Keratinocyte (primary cell): ENCODE results near the gene GSC2. TPM values are rescaled to one million over a fixed set of nuclear protein-coding genes. Genes with fewer than 3 reads are reported as not detected.

ENCODE experiments used
- DNase-seq: peaks from one replicate; pipeline ENCODE4 v3.0.0-alpha.2; 2011; ENCODE audit warnings: low read depth, missing footprints, low spot score
- FAIRE-seq: peaks from 2 replicates; lab custom pipeline; 2011; peaks lifted over from hg19 to GRCh38; lab: Jason Lieb, UNC
- H2AFZ ChIP-seq: 2 replicates; pipeline ENCODE4 v1.6.0; 2012; ENCODE audit warnings: low read length, control low read depth, inconsistent platforms; ENCODE audit not compliant: control insufficient read depth
- H3K27ac ChIP-seq: 2 replicates; pipeline ENCODE4 v1.5.1; 2011; ENCODE audit warnings: low read length; ENCODE audit not compliant: control insufficient read depth, insufficient read depth
- H3K27me3 ChIP-seq: 3 replicates; pipeline ENCODE4 v1.6.0; 2011; ENCODE audit warnings: low read length; ENCODE audit not compliant: control insufficient read depth, insufficient read depth; ENCODE audit errors: extremely low read depth
- H3K36me3 ChIP-seq, 2 experiments: 2 replicates in 1 of 2; 3 replicates in 1 of 2; pipeline ENCODE4 v1.5.1; 2011; ENCODE audit warnings: low read length in 2 of 2, mild to moderate bottlenecking in 1 of 2; ENCODE audit not compliant: control insufficient read depth in 2 of 2, insufficient read depth in 2 of 2; ENCODE audit errors: extremely low read depth in 1 of 2
- H3K4me1 ChIP-seq: 3 replicates; pipeline ENCODE4 v1.5.1; 2011; ENCODE audit warnings: low read length; ENCODE audit not compliant: control insufficient read depth, insufficient read depth; ENCODE audit errors: extremely low read depth
- H3K4me2 ChIP-seq: 3 replicates; pipeline ENCODE4 v1.6.0; 2011; ENCODE audit warnings: low read depth, low read length; ENCODE audit not compliant: control insufficient read depth, insufficient read depth; ENCODE audit errors: extremely low read depth
- H3K4me3 ChIP-seq, 3 experiments: fragments of 200-600 bp in 1 of 3; sonication (generic) in 1 of 3; 2 replicates in 2 of 3; 3 replicates in 1 of 3; pipeline ENCODE4 v1.5.1; 2011 to 2016; ENCODE audit warnings: low read length in 3 of 3, mild to moderate bottlenecking in 3 of 3, control low read depth in 2 of 3, inconsistent platforms in 1 of 3, low read depth in 1 of 3, mixed read lengths in 1 of 3, mixed run types in 1 of 3, moderate library complexity in 1 of 3; ENCODE audit not compliant: control insufficient read depth in 2 of 3, insufficient read depth in 2 of 3; ENCODE audit errors: extremely low read depth in 1 of 3
- H3K79me2 ChIP-seq: 2 replicates; pipeline ENCODE4 v1.6.0; 2012; ENCODE audit warnings: low read length; ENCODE audit not compliant: control insufficient read depth, insufficient read depth
- H3K9ac ChIP-seq: 3 replicates; pipeline ENCODE4 v1.6.0; 2011; ENCODE audit warnings: low read length; ENCODE audit not compliant: control insufficient read depth, insufficient read depth; ENCODE audit errors: extremely low read depth
- H3K9me1 ChIP-seq: 3 replicates; pipeline ENCODE4 v1.6.0; 2011; ENCODE audit warnings: low read length; ENCODE audit not compliant: control insufficient read depth, insufficient read depth; ENCODE audit errors: extremely low read depth
- H3K9me3 ChIP-seq: 2 replicates; pipeline ENCODE4 v1.5.1; 2012; ENCODE audit warnings: low read depth, low read length; ENCODE audit not compliant: control insufficient read depth
- H4K20me1 ChIP-seq: 3 replicates; pipeline ENCODE4 v1.6.0; 2011; ENCODE audit warnings: low read length; ENCODE audit not compliant: control insufficient read depth, insufficient read depth; ENCODE audit errors: extremely low read depth
- CTCF ChIP-seq, 3 experiments: IDR thresholded peaks in 1 of 3; conservative IDR thresholded peaks in 1 of 3; optimal IDR thresholded peaks in 1 of 3; 2 replicates in 2 of 3; 3 replicates in 1 of 3; pipeline versions ENCODE3 to v1.5.1; 2011; ENCODE audit warnings: low read length in 3 of 3, mild to moderate bottlenecking in 3 of 3, moderate library complexity in 2 of 3, control low read depth in 1 of 3, inconsistent platforms in 1 of 3; ENCODE audit not compliant: insufficient read depth in 2 of 3; ENCODE audit errors: extremely low read depth in 1 of 3
- EZH2 ChIP-seq: IDR thresholded peaks from one replicate; pipeline ENCODE4 v1.6.1; 2012; ENCODE audit warnings: inconsistent platforms, mild to moderate bottlenecking, low read length, moderate library complexity
- dilution Hi-C: fragments of 300-500 bp; cut with MboI; formaldehyde crosslinking; loops from one replicate; pipeline ENCODE4 v1.7.0; 2020; ENCODE audit warnings: low sequenced_read_pairs; ENCODE audit not compliant: extremely low pct_ligation_motif_present
- polyA plus RNA-seq, 5 experiments: library from polyadenylated mRNA; depleted of rRNA in 3 of 5; stranded (reverse) in 3 of 5; stranded (forward) in 1 of 5; unstranded in 1 of 5; fragments of >200 nt; gene quantifications; 1 replicate in 1 of 5; 2 replicates in 3 of 5; 3 replicates in 1 of 5; pipeline versions ENCODE4 v1.2.1 to v1.2.3, GENCODE V29; 2011 to 2012; ENCODE audit warnings: missing spikeins in 2 of 5, low read depth in 1 of 5, low replicate concordance in 1 of 5

GSC2 gene
- polyA plus RNA-seq, 1 donor (not counting 4 experiments of a cell fraction or from before 2014, with no cell fraction given), result not detected

GRCh38 chr22:19193879-19194278 lies 43.8 kb upstream of the GSC2 start:
- H3K4me3 ChIP-seq, result no peak overlapping the region
- H3K27ac ChIP-seq, result no peak overlapping the region
- H2AFZ ChIP-seq, result no peak overlapping the region
- H3K9me1 ChIP-seq, result no peaks in the 10 kb centered on the region
- no peak for FAIRE-seq
- H4K20me1 ChIP-seq, result no peaks in the 10 kb centered on the region
- H3K9ac ChIP-seq, result no peak overlapping the region
- H3K79me2 ChIP-seq, result no peaks in the 10 kb centered on the region
- no peaks in the 10 kb centered on the region for H3K27me3 ChIP-seq
- H3K4me2 ChIP-seq, result no peak overlapping the region
- H3K4me1 ChIP-seq, result no peaks in the 10 kb centered on the region
- H3K9me3 ChIP-seq, result no peaks in the 10 kb centered on the region
- H3K36me3 ChIP-seq, result peaks cover 11 to 20% of the 10 kb centered on the region in 2 experiments
- TF ChIP-seq CTCF (optimal IDR thresholded peaks at IDR 0.05 in 1 of 3, IDR thresholded peaks at IDR 0.05 in 1 of 3, conservative IDR thresholded peaks at IDR 0.05 in 1 of 3; ENCODE audit: extremely low read depth in 1 of 3, insufficient read depth in 2 of 3, low read length in 3 of 3) (no peak), EZH2 (no peak)
- dilution Hi-C loops, result no loop called here
- no peak for DNase-seq

- FAIRE-seq, result no peak
- no peak overlapping the region for H3K27ac ChIP-seq
- H2AFZ ChIP-seq, result no peak overlapping the region
- no peaks in the 10 kb centered on the region for H3K9me1 ChIP-seq
- H3K9me3 ChIP-seq, result no peaks in the 10 kb centered on the region
- dilution Hi-C loops, result no loop called here
- H3K9ac ChIP-seq, result no peak overlapping the region
- peaks cover 5% of the 10 kb centered on the region for H4K20me1 ChIP-seq
- H3K4me2 ChIP-seq, result no peak overlapping the region
- H3K79me2 ChIP-seq, result no peaks in the 10 kb centered on the region
- H3K27me3 ChIP-seq, result no peaks in the 10 kb centered on the region
- DNase-seq, result no peak
- H3K4me1 ChIP-seq, result no peaks in the 10 kb centered on the region
- H3K36me3 ChIP-seq, result peaks cover 7 to 12% of the 10 kb centered on the region in 2 experiments
- H3K4me3 ChIP-seq, result no peak overlapping the region
- no peak for TF ChIP-seq EZH2
- TF ChIP-seq CTCF (optimal IDR thresholded peaks at IDR 0.05 in 1 of 3, IDR thresholded peaks at IDR 0.05 in 1 of 3, conservative IDR thresholded peaks at IDR 0.05 in 1 of 3; ENCODE audit: extremely low read depth in 1 of 3, insufficient read depth in 2 of 3, low read length in 3 of 3), result no peak
Measured at GRCh38 chr22:19187716-19188563, 37.8 kb upstream of the GSC2 start.
